B cell (primary cell): ENCODE results near the gene SLC6A6.

Source experiments
- CTCF ChIP-seq: fragments of 200-600 bp; IDR thresholded peaks from one replicate; pipeline ENCODE4 v1.8.0; 2022; ENCODE audit warnings: antibody characterized with exemption, mild to moderate bottlenecking
- EZH2 ChIP-seq: IDR thresholded peaks from 2 replicates; pipeline ENCODE4 v1.6.1; 2012; ENCODE audit warnings: borderline replicate concordance, low read depth, mild to moderate bottlenecking, moderate library complexity, low read length; ENCODE audit not compliant: insufficient read depth, poor library complexity, severe bottlenecking

DNA sequence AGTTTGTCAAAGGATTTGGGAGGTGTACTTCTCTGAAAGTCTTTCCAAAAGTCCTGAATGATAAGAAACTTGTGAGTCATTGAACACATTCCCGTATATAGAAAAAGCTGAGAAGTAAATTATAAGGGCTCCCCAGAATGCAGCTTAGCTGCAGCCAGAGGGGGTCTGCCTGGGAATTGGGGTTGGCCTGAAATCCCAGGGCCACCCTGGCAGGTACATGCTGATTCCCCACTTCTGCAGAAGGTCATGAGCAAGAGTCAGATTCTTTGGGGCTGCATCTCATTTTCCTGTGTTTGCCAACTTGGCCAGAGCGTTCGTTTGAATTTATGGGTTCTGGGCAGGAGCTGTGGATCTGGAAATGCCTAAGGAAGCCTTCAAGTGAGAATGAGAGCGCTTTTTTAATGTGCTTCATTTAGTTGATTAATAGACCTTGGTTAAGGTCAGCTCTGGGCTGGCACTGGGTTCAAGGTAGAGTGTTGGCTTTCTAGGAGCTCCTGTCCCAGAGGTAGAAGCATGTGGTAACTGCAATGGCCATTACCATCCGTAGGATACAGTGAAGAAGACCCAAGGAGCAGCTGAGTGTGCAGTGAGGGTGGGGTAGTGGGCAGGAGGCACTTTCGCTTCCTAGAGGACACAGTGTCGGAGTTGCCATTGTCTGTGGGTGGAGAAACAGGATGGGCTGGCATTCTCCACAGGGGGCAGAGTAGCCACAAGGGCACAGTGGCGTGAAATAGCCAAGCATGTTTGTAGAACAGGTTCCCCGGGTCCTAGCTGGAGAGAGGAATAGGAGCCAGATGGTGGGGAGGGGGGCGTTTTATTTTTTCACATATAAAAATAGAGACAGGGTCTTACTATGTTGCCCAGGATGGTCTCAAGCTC is 3.2 kb downstream of the SLC6A6 start:
- no peak for TF ChIP-seq CTCF
- TF ChIP-seq EZH2, result no peak
